D721Med (cell line): Measurements from ENCODE around the gene CNGA3.
"Not testable (repeated sequence)": the region's sequence is repeated elsewhere in the genome, so short reads cannot be mapped to it uniquely, and the experiment has no call there.

Source experiments
- DNase-seq: peaks from one replicate; pipeline ENCODE4 v3.0.0; 2011; ENCODE audit warnings: low spot score; ENCODE audit not compliant: insufficient read length
- FAIRE-seq: peaks from 2 replicates; lab custom pipeline; 2011; peaks lifted over from hg19 to GRCh38; lab: Jason Lieb, UNC
- CTCF ChIP-seq: IDR thresholded peaks from 2 replicates; pipeline ENCODE4 v1.5.1; 2012; ENCODE audit warnings: mild to moderate bottlenecking, control low read depth; ENCODE audit not compliant: insufficient read depth; ENCODE audit errors: missing control alignments

CNGA3 gene

GRCh38 chr2:98346311-98347236, at the start of gene CNGA3:
Gene CNGA3 (plus strand): TSS chr2:98346456. CDS start chr2:98369976, 23,520 bp downstream.
- DNase-seq, result no peak
- TF ChIP-seq CTCF, result no peak
- no peak for FAIRE-seq

GRCh38 chr2:98297817-98298682, 48.2 kb upstream of the CNGA3 start:
- DNase-seq, result no peak
- no peak for FAIRE-seq

GRCh38 chr2:98298683-98299164, 47.5 kb upstream of the CNGA3 start:
- TF ChIP-seq CTCF, result no peak
- FAIRE-seq, result no peak
- DNase-seq, result no peak

More at GRCh38 chr2:98297817-98298682, 48.2 kb upstream of the CNGA3 start:
- no peak for TF ChIP-seq CTCF

- no peak for TF ChIP-seq CTCF
- DNase-seq, result no peak
- no peak for FAIRE-seq
Measured at GRCh38 chr2:98299211-98299905, 46.9 kb upstream of the CNGA3 start.

- no peak for TF ChIP-seq CTCF
- no peak for FAIRE-seq
- DNase-seq, result no peak
Measured at GRCh38 chr2:98300141-98300874, 45.9 kb upstream of the CNGA3 start.

GRCh38 chr2:98301469-98301868, 44.8 kb upstream of the CNGA3 start:
- TF ChIP-seq CTCF, result no peak
- no peak for FAIRE-seq
- DNase-seq, result no peak

- FAIRE-seq, DNase-seq: not testable (repeated sequence)
Measured at GRCh38 chr2:98307131-98307696, 39.0 kb upstream of the CNGA3 start.
